Hematopoietic multipotent progenitor cell treated with erythropoietin and hydrocortisone succinate and interleukin-3 and kit ligand, for 4 days (in vitro differentiated cells): ENCODE data around the gene JAK1.

ENCODE experiments used
- DNase-seq: peaks from one replicate; pipeline ENCODE4 v3.0.0-alpha.2; 2015

Gene JAK1

DNA sequence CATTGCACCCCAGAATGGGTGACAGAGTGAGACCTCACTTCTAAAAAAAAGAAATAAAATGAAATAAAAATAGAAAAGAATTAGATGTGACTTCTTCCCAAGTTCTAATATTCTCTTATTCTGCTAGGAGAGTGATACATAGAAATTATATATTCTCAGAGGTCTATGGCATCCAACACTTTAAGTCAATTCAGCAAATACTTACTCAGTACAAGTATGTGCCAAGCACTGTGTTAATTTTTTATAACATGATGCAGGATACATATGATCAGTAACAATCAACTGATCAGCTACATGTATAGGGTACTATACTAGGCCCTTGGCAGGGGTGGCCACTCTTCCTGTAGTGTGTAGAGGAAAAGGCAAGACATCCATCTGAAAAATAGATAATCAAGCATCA is 13.0 kb upstream of the JAK1 start:
- no peak for DNase-seq

GRCh38 chr1:64976361-64976760 is 10.0 kb upstream of the JAK1 start:
- no peak for DNase-seq

DNA sequence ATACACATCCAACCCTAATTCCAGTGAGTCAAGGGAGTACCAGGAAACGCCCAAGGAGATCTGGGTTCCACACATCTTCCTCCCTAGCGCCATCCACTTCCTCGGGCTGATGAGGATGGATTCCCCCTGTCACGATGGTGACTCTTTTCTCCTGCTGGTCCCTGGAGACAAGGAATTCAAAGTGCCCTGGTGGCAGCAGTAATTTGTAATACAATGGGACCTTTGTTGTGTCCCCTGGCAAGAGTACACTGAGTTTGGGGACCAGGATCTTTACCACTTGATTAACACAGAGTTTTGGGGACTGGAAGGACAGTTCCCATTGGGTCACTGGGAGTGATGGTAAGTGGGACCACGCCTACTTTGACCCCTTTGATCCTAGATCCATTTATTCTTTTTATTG is 9.4 kb upstream of the JAK1 start:
- no peak for DNase-seq

DNA sequence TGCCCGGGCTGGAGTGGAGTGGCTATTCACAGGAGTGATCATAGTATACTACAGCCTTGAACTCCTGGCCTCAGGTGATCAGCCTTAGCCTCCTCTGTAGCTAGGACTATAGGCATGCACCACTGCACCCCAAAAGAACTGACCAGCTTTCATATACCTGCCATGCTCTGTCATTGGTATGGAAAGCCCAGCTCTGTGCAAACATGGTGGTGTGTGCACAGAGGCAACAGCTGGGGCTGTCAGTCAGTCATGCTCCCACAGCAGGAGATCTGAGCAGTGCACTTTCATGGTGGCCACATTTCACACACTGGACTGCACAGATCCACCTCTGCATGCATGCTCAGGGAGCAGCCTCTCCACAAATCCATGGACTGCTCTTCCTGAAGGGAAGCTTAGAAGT is 8.8 kb upstream of the JAK1 start:
- no peak for DNase-seq

DNA sequence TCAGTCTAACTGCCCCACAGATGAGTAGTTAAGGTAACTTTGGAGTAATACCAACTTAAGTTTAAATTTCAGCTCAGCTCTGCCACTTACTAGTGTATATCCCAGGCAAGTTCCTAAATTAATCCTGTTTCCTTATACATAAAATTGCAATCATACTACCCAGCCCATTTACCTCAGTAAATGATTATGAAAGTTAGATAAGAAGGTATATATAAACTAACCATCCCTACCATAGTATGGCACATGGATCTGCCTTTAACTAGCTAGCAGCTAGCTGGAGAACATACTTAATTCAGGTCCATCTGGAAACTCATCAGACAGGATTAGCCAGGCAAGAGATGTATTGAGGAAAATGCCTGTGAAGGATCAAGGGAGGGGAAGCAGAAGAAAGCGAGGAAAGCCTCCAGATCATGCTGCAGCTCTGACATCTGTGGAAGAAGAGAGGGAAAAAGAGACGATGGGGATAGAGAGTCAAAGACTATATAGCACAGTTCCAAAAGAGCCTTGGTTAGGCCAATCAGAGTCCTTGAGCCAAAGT is 8.0 kb upstream of the JAK1 start:
- no peak for DNase-seq

DNA sequence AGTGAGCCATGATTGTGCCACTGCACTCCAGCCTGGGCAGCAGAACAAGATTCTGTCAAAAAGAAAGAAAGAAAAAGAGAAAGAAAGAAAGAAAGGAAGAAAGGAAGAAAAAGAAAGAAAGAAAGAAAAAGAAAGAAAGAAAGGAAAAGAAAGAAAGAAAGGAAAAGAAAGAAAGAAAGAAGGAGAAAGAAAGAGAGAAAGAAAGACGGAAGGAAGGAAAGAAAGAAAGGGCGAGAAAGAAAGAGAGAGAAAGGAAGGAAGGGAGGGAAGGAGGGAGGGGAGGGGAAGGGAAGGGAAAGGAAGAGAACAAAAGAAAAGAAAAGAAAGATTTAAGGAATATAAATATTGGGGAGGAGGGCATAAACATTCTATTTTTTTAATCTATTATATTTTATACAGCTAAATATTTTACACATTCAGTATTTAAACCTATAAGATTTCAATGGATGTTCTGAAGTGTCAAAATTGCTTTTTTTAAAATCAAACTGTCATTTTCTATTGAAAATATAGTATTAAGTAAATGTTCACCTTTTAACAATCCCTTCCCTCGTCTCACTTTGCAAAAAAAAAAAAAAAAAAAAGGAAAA is 6.8 kb upstream of the JAK1 start:
- no peak for DNase-seq

DNA sequence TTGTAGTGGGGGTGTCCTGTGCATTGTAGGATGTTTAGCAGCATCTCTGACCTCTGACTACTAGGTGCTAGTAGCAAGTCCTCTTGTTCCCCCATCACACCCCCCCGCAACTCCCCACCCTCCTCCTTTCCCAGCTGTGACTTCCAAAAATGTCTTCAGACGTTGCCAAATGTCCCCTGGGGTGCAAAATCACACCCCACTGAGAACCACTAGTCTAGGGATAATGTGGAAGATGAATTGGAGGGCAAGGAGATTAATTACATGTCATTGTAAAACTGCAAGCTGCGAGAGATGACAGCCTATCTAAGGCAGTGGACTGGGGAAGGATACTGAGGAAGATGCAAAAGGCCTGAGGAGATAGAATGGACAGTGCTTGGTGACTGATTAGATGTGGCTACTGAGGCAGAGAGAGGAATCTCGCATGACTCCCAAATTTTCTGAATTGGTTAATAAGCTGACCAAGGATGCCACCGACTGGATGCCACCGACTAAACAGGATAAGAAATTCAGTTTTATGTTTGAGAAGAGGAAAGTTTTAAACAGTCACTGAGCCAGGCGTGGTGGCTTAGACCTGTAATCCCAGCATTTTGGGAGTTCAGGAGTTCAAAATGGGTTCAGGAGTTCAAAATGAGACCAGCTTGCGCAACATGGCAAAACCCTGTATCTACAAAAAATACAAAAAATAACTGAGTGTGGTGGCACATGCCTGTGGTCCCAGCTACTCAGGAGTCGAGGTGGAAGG is 3.1 kb upstream of the JAK1 start:
- DNase-seq = no peak

GRCh38 chr1:64967381-64967780 is 1.0 kb upstream of the JAK1 start:
- DNase-seq = no peak

- DNase-seq = peak; percentile 83
These were observed 787 bp downstream of the JAK1 start for GRCh38 chr1:64965366-64966157.

DNA sequence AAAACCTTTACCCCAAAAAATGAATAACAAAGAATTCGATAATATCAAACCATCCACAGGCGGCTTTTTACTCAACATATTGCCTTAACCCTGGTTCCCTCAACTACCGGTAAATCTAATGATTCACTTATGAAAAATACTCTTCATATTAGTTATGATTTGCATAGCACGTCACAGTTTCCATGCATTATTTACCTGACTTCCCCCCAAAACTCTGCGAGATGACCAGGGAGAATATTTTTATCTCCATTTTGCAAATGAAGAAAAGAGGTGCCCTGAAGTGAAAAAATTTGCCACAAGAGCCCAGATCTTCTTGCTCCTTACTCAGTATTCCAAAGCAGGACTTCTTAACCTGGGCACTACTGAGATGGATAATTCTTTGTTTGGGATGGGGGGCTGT is 2.9 kb downstream of the JAK1 start:
- DNase-seq = no peak

DNA sequence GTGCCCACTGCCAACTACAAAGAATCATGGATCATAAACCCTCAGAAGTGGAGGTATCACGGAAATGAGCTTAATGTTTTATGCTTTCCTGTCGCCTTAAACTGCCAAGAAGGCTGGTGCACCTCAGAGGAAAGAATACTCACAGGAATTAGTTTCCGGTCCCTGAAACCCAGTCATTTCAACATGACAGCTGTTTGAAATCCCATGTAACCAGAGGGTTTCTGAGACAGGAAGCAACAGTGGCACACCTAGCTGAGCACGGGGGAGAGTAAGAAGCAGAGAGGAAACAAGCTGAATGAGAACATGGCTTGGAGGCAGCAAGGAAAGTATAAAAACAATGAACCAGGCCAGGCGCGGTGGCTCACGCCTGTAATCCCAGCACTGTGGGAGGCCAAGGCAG is 3.9 kb downstream of the JAK1 start:
- no peak for DNase-seq

DNA sequence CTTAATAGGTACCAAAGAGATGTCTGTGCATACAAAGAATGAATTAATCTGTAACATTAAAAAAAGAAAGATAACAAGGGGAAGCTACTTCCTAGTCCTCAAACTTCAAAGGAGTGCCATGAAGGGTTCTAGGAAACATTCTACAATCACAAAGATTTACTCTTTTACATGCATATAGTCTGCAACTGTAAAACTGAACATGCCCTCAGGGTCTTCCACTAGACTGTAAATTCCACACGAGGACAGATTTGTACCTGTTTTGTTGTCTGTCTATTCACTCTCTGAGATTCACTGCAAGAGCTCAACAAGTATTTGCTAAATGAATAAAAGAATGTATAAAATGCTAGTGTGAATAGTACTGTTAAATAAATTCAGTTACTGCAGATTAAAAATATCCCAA is 4.4 kb downstream of the JAK1 start:
- DNase-seq = no peak

DNA sequence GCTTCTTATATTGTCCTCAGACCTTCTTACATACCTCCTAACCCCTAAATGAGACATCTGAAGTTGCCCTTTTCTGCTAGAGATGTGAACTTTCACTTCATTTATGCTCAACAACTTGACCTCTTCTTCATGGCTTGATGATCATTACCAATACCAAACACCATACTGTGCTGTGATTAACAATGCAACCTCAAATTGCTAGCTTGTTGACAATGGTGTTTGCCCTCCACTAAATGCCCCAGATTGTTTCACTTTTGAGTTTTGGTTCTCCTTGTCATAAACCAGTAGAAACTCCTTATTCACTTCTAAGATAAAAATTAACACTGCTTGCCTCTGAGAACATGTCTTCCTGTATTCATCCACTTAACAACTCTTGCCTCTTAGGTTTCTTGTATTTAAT is 5.6 kb downstream of the JAK1 start:
- DNase-seq = no peak

DNA sequence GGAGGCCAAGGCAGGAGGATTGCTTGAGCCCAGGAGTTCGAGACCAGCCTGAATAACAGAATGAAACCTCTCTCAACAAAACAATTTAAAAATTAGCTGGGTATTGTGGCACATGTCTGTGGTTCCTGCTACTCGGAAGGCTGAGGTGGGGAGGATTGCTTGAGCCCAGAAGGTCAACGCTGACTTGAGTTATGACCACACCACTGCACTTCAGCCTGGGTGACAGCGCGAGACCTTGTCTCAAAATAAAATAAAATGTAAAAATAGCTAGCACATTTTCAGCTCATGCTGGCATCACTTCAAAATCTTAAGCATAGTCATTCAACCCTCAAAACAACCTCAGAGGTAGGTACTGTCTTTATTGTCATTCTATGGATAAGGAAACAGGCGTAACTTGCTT is 6.4 kb downstream of the JAK1 start:
- no peak for DNase-seq

DNA sequence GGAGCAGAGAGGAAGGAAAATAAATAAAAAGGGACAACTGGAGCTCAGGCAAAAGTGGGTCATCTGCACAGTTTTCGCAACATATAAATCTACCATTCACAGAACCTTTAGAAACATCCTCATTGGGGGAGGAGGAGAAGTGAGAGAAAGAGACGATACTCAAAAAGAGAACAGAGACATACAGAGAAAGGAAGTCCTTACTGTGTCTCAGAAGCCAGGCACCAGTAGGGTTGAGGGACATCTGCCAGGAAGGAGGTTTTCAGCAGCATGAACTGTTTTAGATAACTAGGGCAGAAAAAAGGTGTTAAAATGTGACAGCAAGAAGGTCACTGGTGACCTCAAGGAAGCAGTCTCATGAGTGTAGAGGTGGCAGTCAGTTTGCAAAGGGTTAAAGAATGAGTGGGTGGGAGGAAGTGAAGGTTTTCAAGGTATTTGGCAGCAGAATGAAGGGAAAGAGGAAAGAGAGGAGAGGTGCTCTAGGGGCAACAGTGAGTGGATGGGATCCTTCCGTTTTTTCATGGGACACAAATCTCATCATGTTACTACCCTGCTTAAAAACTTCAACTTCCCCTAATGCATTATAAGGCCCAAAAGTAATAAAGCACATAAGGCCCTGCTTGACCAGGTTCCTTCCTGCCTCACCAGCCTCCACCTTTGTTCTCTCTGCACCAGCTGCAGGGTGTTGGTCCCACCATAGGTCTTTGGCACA is 9.5 kb downstream of the JAK1 start:
- peak; percentile 63 for DNase-seq

DNA sequence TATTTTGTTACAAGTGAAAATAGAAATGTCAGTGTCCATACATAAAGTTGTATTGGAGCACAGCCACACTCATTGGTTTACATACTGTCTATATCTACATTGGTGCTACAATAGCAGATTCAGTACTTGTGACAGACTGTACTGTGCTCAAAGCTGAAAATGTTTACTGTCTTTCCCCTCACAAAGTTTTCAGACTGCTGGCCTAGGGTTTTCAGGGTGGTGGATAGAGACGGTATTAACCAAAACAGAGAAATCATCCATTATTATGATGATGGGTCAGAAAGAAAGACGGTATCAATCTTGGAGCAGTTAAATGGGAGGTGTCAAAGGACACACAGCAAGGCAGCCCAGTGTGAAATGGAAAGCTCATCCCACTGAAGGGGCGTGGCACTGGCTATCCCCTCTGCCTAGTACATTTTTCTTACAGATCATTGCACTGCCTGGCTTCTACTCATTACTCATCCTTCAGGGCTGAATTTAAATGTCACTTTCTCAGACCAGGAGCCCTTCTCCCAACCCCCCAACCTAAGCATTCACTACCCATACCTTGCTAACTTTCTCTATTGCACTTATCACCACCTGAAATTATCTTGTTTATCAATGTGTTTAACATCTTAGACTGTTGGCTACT is 10.2 kb downstream of the JAK1 start:
- no peak for DNase-seq

DNA sequence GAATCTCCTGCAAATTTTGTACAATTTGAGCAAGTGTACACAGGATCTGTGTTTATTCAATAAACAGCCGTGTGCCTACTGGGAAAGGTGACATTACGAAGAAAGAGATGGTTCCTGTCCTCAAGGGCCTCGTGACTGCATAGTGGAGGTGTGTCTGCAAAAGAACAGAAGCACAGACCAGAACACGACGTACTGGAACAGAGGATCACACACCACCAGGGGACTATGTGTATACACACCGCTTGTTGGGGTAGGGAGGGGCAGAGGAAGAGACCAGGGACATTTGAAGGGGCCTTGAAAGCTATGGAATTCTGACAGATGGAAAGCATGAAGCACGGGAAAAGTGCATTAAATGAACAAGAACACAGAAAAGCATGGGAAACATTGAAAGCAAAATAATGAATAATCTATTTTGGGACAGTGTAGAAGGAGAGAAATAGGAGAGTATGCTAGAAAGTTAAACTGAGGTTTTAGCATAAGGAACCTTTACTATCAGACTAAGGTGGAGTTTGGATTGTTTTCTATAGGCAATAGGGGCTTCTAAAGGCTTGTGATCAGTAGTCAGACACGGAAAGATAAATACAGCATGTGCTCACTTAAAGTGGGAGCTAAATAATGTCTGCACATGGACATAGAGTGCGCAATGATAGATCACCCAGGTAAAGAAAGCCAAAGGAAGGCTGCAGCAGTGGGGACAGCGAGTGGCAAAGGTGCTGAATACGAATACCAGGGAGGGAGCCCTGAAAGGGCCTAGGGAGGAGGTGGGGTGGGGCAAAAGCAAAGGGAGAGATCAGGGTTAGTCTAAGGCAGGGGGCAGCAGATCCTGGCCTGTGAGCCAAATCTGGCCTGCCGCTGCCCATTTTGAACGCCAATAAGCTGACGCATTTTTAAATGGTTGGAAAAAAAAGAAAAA is 11.0 kb downstream of the JAK1 start:
- DNase-seq = no peak

DNA sequence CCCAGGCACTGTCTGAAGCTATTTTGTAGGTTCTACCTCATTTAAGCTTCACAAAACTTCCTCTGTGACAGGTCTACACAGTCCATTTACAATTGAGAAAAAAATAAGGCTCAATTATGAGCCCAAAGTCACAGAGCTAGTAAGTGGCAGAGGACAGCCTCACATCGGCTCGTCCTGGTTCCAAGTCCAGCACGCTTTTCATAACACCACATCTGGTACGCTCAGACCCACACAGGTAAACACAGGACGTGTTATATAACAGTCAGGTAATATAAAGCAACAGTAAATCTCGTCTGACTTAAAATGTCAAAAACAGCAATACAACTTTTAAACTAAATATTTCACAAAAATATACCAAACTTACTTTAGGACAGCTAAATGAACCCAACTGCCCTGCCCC is 13.1 kb downstream of the JAK1 start:
- no peak for DNase-seq

- no peak for DNase-seq
These were observed 16.0 kb downstream of the JAK1 start for GRCh38 chr1:64950284-64950809.

GRCh38 chr1:64948905-64949833 is 17.2 kb downstream of the JAK1 start:
- DNase-seq = peak; percentile 55
